HG03175 (cell line): ENCODE measurements around the gene MSLN.
"Not testable (repeated sequence)": the region's sequence is repeated elsewhere in the genome, so short reads cannot be mapped to it uniquely, and the experiment has no call there.

ENCODE experiments used
- ATAC-seq: cut with Tn5 transposase; IDR thresholded peaks from one replicate; pipeline ENCODE4 v1.9.1; 2021; ENCODE audit warnings: mild to moderate bottlenecking, moderate library complexity; ENCODE audit not compliant: unreplicated experiment

Gene MSLN

DNA sequence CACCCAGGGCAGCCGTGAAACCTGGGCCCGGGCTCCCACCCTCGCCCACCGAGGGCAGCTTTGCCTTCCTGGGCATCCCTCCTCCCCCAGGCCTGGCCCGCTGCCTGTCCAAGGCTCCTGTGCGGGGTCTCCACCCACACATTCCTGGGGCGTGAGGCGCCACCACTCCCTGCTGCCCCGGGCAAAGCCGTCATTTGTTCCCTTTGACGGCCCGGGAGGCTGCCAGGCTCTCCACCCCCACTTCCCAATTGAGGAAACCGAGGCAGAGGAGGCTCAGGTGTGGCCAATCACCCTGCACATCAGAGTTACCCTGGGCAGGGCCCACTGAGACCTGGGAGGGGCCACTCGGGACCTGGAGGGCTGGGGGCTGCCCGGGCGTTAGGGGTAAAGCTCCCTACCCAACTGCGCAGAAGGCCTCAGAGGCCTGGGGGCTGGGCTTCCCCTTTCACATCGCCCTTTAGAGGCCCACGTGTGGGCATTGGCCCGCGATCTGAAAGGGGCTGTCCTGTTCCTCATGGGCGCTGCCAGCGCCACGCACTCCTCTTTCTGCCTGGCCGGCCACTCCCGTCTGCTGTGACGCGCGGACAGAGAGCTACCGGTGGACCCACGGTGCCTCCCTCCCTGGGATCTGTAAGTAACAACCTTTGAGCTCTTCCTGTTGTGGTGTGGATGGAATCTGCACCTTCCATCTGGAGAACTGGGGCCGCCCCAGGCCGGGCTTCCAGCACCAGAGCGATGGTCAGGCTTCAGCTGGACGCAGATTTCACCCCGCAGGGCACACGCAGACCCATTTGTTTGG is at the start of gene MSLN:
MSLN (plus strand) TSS at position 190 of the 799 bp plus-strand sequence. CDS start 1,947 bp downstream, outside the sequence.
- no peak for ATAC-seq

DNA sequence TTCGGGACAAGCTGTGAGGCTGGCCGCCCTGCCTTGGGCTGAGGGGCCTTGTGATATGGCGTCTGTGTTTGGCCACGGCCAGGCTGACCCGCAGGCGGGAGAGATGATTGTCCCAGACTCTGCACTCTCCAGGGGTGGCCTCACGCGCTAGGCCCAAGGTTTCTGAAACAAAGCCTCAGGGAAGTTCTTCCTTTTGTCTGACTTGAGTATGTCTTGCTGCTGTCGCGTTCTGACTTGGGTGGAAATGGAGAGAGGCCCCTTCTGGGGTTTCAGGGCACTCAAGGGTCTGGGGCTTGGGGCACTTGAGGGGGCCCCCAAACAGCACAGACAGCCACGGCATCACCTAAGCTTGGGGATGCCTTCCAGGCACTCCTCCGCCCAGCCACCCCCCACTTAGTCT is 49.5 kb upstream of the MSLN start:
- no peak for ATAC-seq

DNA sequence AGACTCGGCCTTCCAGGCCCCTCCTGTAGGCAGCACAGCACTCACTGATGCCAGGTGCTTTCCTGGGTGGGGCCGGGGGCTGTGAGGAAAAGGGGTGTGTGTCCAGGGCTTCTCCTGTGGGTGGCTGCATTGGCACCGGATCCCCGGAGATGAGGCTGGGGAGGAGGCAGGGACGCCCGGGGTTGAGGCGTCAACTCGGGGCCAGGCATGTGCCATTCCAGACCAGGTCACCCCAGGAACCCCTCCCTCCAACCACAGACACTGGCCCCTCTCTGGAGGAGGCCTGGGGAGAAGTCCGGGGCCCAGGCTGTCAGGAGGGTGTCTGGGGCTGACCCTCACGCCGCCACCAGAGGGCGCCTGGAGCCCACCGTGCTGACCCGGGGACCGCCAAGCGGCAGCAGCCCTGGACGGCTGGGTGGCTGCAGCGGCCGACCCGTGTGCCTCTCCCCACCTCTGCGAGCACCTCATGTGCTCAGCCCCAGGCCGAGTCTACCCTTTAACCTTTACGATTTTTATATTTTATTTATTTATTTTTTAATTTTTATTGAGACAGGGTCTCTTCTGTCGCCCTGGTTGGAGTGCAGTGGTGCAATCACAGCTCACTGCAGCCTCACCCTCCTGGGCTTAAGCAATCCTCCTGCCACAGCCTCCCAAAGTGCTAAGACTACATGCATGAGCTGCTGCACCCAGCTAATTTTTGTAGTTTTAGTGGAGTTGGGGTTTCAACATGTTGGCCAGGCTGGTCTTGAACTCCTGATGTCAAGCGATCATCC is 48.8 kb upstream of the MSLN start:
- ATAC-seq: no peak

- ATAC-seq: not testable (repeated sequence)
Measured at GRCh38 chr16:712740-713250, 47.7 kb upstream of the MSLN start.

DNA sequence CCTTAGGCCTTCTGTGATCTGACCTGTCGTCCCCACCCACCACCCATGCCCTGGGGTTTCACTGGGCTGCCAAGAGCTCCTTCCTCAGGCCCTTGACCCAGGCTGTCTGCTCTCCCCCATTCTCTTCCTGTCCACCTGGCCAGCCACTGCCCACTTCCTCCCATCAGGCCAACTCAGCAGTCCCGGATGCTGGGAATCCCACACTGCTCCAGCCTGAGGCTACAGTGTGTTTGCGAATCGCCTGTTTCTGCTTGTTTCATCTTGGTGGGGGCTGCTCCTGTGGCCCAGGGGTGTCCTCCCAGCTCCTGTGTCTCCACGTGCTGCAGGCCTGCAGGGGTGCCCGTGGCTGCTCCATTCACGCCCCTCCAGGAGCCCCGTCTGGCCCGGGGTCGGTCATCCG is 46.5 kb upstream of the MSLN start:
- ATAC-seq: no peak

- peak; percentile 75 for ATAC-seq
Measured at GRCh38 chr16:714558-715476, 45.7 kb upstream of the MSLN start, which contains the start of gene METRN. TSS of gene METRN (plus strand) at chr16:715118. CDS start at chr16:715290, 172 bp downstream.

DNA sequence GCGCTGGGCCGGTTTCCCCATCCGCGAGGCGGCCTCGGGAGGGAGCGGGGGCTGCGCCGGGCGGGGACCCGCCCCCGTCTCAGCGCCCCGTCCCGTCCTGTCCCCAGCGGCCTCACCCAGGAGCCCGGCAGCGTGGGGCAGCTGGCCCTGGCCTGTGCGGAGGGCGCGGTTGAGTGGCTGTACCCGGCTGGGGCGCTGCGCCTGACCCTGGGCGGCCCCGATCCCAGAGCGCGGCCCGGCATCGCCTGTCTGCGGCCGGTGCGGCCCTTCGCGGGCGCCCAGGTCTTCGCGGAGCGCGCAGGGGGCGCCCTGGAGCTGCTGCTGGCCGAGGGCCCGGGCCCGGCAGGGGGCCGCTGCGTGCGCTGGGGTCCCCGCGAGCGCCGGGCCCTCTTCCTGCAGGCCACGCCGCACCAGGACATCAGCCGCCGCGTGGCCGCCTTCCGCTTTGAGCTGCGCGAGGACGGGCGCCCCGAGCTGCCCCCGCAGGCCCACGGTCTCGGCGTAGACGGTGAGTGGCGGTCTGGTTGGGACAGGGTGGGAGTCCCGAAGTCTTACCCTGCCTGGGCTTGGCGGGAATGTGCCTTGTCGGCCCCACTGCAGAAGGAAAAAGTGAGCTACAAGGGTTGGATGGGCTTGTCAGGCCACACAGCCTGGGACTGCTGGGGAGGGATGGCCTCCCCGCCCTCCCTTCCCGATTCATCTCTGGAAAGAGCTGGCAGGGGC is 44.9 kb upstream of the MSLN start:
- peak; percentile 9 for ATAC-seq

- ATAC-seq: no peak
Measured at GRCh38 chr16:716200-716568, 44.4 kb upstream of the MSLN start.

DNA sequence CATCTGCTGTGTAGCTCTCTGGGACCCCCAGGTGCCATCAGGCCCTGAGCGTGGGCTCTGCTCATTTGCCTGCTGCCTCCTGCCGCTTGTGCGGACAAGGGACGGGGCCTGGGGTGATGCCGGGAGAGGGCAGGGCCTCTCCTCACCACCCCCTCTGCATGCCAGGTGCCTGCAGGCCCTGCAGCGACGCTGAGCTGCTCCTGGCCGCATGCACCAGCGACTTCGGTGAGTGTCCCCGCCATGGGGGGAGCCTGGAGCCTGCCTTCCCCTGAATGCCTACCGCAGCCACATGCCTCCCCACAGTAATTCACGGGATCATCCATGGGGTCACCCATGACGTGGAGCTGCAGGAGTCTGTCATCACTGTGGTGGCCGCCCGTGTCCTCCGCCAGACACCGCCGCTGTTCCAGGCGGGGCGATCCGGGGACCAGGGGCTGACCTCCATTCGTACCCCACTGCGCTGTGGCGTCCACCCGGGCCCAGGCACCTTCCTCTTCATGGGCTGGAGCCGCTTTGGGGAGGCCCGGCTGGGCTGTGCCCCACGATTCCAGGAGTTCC is 43.7 kb upstream of the MSLN start:
- ATAC-seq: no peak

- no peak for ATAC-seq
Measured at GRCh38 chr16:717450-718245, 42.9 kb upstream of the MSLN start.

DNA sequence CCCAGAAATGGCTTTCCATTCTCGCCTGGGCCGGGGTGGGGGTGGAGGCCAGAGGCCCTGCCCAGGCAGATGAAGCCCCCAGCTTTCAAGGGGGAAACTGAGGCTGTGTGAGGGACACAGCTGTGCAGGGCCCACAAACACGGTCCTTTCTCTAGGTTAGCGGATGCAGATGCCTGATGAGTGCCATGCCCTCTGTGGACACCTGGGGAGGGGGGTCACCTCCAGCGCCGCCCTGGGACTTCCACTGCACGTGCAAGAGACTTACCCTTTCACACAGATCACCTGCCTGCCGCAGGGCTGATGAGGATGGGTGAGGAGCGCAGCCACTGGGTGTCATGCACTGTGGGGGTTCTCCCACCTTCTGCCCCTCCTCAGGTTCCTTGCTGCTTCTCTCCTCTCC is 42.1 kb upstream of the MSLN start:
- ATAC-seq: no peak

- no peak for ATAC-seq
Measured at GRCh38 chr16:718922-719321, 41.6 kb upstream of the MSLN start.

GRCh38 chr16:719815-720446 is 40.6 kb upstream of the MSLN start:
- no peak for ATAC-seq

GRCh38 chr16:720447-720989 is 40.0 kb upstream of the MSLN start:
- ATAC-seq: peak; percentile 26

- ATAC-seq: peak; percentile 66
Measured at GRCh38 chr16:720990-721764, 39.4 kb upstream of the MSLN start, which contains the start of gene ANTKMT. TSS of gene ANTKMT (plus strand) at chr16:721146. CDS start at chr16:721275, 129 bp downstream.

- no peak for ATAC-seq
Measured at GRCh38 chr16:721765-722540, 38.6 kb upstream of the MSLN start.
